HuH-7.5 (cell line): Measurements from ENCODE around the gene SBF1.

ENCODE experiments used
- DNase-seq: peaks from one replicate; pipeline ENCODE4 v3.0.0; 2011; ENCODE audit warnings: low spot score

The SBF1 gene

DNA sequence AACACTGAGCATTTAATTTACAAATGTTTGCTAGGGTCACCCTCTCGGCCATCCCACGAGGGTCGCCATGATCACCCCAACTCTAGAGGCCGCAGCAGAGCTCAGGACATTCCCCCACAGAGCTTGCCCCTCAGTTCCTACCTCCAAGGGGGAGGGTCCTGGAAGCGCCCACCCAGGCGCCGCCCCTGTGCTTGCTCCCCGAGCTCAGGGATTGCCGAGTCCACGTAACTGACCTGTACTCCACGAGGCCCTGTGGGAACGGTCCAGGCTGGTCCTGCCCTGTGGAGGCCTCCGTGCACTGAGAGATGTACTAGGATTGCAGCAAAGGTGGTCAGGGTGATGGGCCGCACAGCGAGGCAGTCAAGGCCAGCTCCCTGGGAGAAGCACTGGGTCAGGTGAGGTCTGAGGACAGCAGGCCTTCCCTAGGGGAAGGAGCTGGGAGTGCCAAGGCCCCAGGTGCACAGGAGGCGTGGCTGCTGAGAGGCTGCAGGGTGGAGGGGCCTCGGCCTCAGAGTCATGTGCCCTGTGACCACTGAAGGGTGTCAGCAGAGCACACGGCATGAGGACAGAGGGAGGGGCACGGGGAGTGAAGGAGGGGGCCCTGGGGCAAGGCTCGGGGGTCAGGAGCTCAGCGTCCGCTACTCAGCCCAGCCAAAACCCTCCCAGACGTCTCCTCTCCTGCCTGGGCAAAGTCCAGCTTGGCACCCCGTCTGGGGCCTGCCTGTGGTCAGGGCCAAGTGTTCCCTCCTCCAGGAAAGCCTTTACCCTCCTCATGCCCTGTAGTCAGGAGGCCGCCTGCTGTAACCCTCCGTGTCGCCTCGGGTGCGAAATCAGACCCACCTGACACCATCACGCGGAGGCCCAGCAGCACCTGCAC lies 9.4 kb upstream of the SBF1 start:
- DNase-seq = no peak

DNA sequence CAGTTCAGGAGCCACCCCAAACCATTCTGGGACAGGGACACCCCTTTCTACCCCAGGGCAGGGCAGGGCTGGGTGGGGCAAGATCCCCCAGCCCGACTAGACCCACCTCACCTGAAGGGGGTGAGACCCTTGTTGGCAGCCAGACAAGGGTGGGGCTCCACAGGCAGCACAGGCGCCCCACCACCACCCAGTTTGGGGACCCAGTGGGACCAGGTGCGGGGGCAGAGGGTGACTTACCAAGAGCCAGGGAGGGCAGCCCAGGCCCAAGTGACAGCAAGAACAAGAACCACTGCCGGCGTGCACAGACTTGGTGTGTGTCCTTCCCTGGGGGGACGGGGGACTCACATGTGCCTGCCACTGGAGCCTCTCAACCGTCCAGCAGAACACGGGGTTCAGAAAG lies 8.7 kb upstream of the SBF1 start:
- DNase-seq = no peak

DNA sequence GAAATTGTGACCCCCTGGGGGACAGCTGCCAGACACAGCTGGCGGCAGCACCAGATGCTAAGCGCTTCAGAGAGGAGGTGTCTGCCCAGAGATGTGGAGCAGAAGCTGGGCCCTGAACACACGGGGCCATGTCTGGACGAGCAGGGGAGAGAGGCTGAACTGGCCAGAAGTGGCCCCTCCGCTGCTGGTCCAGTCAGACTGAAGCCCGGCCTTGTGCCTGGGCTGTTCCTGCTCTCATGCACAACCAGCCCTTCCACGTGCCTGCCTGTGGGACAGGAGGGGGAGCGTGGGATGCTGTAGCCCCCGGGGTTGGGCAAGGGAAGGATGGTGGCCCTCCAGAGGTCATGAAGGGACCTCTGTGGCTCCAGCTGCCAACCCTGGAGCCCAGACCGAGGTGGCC lies 8.3 kb upstream of the SBF1 start:
- DNase-seq = no peak

DNA sequence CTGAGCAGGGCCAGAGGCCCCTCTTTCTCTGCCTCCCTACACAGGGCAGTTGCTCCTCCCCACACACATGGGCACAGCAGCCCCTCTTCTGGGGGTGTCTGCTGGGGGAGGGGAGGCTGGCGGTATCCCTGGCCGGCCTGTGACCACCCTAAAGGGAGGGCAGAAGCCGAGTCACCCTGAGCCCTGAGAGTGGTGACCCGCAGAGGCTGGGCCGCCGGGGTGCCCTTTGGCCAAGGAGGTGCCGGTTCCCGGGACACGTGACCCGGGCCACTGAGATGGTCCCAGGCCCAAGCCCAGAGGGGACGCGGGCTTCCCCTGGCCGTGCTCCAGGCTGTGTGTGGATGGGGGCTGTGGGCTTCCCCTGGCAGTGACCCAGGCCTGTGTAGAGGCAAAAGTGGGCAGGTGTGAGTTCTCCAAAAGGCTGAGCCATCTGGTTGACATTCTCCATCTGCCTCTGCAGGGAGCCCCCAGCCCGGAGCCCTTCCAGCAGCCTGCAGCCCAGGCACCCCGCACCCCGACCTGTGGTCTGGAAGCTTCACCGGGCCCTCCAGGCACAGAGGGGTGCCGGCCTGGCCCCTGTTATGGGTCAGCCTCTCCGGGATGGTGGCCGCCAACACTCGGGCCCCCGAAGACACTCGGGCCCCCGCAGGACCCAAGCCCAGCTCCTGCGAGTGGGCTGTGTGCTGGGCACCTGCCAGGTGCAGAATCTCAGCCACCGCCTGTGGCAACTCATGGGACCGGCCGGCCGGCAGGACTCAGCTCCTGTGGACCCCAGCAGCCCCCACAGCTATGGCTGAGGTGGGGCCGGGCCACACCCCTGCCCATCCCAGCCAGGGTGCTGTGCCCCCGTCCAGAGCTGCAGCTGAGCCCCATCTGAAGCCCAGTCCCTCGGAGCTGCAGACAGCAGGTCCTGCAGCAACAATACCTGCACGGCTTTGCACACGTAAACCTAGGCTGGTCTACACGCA lies 7.6 kb upstream of the SBF1 start:
- peak; percentile 64 for DNase-seq

DNA sequence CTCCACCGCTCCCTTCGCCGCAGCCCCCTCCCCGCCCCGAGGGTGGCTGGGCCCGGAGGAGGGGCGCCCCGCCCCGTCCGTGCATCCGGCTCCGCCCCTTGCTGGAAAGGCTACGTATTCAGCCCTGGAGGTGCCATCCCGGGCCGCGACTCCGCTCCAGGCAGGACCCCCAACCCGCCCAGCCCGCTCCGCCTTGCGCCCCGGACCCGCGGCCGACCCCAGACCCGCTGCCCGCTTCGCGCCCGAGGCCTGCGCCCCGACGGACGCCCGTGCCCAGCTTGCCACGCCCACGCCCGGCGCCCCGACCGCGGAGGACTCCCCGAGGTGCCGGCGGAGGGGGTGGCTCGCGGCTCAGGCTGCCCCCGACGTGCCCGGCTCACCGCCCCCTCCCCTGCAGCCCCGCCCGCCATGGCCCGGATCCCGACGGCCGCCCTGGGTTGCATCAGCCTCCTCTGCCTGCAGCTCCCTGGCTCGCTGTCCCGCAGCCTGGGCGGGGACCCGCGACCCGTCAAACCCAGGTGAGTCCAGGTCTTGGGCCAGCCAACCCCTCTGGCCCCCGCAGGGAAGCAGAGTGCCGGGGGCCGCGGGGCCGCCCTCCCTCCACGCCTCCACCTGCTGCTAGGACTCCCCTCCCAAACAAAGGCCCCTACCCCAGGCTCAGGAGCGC lies 6.7 kb upstream of the SBF1 start, which contains the start of gene ADM2:
Gene ADM2, plus strand, starts transcription at position 104 of the 667 bp plus-strand sequence. Its CDS starts 305 bp downstream, at position 409.
- peak; percentile 94 for DNase-seq

DNA sequence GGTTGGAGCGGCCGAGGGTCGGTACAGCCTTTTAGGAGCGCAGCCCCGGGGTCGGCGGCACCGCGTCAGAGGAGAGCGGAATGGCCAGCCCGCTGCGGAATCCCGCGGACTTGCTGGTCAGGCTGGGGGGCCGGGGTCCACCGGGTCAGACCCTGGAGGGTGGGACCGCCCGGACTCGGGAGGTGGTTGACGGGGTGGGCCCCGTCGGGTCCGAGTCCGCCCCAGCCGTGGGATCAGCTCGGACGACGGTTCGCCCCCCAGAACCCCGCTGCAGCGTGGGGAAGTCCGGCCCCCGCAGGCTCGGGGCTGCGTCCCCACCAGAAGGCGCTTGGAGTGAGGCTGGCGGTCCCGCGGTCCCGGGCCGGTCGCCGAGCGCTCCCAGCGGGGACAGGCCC lies 6.2 kb upstream of the SBF1 start:
- DNase-seq = no peak

DNA sequence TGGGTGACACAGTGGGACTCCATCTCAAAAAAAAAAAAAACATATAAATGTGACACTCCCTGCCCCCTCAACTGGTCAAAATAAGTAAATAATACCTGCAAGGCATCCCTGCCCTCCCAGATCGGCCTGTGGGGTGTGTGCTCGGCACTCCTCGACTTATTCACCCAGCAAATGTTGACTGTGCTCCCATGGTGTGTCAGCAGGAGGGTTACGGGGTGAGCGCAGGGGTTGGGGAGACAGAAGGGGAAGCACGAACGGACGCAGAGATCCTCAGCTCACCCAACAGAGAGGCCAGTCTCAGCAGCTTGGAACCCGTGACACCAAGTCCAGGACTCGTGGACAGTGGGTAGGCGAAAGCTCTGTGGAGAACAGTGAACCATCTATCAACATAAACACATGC lies 4.9 kb upstream of the SBF1 start:
- DNase-seq = no peak

DNA sequence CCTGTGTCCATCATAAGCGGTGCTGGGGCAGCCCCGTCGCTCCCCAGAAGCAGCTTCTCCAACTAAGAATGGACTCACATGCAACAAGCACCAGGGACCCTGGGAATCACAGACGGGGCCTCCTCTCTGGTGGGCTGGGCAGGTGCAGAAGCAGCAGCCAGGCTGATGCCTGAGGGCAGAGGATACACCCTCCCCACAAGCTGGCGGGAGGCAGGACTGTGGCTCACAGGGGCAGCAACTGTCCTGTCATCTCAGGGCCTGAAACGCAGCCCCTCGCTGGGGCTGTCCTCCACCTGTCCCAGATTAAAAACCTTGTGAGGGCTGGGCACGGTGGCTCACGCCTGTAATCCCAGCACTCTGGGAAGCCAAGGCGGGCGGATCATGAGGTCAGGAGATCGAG lies 3.1 kb upstream of the SBF1 start:
- DNase-seq = no peak

DNA sequence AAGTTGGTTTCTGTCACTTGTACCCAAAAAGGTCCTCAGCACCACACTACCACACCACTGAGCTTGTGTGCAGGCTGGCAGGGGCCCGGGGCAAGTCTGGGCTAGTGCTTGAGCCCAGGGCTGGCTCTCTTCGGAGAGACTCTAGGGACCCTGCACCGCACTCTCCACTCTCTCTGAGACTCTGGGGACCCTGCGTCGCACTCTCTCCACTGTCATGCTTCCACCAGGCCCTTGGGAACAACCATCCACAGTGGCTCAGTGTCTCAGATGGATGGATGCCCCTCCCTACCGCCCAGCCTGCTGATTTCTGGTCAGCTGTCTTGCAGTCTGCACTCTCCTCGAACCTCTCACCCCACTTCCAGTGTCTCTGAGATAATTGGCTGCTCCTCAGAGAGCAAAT lies 2.0 kb upstream of the SBF1 start:
- DNase-seq = no peak

DNA sequence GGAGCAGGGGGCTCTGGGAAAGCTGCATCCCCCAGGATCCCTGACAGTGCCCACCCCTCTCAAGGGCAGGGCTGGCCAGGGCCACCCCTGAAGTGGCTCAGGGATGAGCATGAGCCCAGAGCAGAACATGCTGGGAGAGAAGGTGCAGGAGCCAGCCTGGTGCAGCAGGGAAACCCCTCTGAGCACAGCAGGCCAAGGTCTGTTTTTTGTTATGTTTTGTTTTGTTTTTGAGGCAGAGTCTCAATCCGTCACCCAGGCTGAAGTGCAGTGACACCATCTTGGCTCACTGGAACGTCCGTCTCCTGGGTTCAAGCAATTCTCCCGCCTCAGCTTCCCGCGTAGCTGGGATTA lies 792 bp upstream of the SBF1 start:
- no peak for DNase-seq

DNA sequence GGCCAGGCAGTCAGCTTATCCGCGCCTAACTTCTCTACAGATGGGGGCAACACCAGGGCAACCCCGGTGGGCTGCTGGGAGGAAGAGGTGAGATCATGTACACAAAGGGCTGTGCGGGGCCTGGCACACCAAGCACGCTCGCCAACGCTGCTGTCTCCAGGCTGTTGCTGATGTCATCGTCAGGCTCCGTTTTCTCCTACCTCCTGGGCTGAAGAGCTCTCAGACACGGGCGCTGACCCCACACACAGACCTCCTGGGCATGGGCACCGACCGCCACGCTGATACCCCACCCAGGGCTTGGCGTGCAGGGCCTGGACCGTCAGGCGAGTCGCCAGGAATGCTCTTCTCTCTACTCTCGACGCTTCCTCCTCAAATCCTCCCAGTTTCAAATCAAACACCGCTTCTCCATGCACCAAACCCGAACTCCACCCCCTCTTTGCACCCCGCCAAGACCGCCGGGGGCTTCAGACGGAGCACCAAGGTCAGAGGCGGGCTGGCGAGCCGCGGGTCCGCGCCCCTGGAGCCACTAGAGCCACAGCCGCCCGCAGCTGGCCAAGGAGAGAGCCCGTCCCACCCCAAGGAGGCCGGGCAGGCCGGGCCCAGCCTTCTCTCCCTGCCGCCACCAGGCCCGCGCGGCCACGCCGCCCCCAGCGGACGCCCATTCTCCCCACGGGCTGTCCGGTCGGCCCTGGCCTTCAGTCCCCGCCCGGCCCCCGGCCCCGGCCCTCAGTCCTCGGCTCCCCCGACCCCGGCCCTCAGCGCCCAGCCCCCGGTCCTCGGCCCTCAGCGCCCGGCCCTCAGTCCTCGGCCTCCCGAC lies 772 bp downstream of the SBF1 start:
- DNase-seq = peak; percentile 81

DNA sequence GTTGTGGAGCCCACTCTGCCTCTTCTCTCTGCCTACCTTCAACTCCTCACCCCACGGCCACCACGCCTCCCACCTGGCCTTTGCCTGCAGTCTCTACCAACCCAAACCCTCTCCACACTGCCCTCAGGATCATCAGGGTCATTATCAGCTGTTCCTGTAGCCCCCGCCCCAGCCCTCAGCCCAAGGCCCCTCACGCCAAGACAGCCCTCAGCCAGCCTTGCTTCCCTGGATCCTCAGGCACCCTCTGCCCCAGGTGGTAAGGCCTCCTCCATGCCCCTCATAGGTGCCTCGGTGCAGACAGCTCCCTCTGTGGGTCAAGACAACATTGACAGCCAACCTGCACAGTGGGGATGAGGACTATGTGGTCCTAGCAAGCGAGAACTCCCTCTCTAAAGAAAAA lies 1.7 kb downstream of the SBF1 start:
- peak; percentile 89 for DNase-seq

DNA sequence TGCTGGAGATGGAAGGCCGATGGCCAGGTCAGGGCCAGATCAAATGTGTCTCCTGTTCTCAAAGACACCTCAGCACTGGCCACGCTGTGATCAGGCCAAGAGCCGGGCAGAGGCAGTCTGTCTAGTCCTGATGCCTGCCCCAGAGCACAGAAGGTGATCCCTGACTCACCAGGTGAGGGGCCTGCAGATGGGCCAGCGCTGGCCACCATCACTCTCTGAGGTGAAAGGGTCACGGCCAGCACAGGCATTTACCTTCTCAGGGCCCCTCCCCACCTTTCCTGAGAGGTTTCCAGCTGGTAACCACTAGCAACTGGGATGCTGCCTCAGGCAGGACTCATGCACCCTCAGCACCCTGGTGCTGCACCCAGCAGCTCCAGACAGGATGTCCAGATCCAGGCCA lies 2.9 kb downstream of the SBF1 start:
- no peak for DNase-seq

DNA sequence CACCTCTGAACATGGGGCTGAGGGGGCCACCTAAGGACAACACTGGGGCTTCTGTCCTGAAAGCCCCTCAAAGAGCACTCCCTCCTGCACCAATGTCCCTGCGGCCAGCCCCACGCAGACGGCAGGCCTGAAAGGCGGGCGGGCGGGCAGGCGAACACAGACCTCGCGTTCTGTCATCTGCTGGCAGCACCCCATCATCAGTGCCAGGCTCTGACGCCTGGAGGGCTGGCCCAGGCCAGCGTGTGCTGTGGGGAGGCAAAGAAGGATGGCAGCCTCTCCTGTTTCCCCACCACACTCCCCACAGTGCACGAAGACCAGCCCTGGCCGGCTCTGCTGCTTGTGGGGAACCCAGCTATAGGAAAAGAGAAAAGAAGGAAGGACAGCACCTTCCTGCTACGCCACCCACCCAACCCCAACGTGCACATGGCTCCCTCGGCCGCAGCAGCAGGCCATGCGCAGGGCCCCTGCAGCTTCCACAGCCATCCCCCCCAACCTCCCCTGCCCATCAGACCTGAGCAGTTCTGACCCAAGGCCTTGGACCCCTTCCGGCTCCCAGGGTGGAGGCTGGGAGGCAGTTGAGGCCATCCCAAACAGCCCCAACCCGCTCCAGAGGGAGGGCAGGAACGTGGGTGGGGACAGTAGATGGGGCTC lies 3.5 kb downstream of the SBF1 start:
- DNase-seq = no peak

DNA sequence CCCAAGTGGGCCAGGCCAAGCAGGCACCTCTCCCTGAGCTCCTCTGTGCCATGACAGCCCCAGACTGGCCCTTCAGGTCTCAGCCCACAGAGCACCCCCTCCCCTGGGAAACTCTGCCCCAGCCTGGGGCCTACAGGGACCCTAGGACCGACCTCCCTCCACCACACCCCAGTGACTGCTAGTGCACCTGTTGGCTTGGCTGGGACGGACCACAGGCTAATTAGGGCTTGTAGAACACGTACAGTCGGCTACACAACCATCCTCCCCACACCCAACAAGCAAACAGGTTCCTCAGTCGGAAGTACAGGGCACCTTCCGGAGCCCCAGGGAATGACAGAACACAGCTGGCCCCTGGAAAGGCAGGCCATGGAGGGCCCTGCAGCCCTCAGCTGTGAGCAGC lies 4.3 kb downstream of the SBF1 start:
- no peak for DNase-seq

DNA sequence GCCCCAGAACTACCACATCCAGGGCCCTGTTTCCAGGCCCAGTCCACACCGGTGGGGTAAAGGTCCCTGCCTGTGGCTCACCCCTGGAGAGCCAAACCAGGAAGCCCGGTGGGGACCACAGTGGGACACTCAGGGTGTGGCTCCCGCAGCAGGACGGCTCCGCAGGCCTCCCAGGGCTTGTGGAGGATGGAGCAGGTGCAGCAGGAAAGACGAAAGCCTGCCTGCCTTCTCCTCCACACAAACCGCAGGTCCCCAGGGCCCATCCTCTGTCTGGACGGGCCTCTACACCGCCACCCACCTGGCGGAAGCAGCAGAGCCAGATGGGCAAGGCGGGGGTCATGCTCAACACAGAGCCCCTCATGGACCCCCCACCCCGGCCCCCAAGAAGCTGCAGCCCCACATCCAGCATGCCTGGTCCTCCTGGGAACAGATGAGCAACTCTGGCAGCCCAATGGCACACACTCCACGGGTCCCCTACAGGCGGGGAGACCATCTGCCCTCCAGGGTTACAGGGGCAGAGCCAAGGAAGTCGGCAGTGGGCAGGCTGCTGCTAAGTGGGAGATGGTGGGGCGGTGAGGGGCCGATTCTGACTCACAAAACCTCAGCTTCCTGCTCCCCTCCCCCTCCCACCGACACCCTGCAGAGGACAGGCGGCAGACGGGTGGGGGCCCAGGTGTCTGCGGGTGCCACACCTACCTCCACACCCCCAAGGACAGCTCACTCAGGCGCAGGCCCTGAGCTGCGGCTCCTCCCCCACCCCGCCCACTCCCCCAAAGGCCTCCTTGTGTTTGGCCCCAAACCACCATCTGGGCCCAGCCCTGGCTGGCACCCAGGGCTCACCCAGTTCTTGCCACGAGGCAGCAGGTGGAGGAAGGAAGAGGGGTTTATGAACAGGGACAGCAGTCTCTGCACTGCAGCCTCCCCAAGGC lies 5.2 kb downstream of the SBF1 start:
- DNase-seq = no peak

DNA sequence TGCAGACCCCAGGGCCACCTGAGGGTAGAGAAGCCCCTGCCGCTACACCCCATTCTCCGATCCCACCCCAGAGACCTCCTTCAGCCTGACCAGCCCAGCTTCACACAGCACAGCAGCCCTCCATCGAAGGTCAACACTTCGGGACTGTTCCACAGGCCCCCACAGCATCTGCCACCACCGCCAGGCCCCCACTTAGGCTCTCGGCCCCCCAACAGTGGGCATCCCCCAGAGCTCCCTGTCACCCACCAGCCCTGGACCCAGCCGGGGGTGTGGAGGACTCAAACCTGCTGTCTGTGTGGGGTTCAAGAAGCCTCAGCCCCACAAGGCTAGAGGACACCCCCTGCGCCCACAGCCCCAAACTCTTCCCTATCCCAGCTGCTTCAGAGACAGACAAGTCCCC lies 6.2 kb downstream of the SBF1 start:
- no peak for DNase-seq

DNA sequence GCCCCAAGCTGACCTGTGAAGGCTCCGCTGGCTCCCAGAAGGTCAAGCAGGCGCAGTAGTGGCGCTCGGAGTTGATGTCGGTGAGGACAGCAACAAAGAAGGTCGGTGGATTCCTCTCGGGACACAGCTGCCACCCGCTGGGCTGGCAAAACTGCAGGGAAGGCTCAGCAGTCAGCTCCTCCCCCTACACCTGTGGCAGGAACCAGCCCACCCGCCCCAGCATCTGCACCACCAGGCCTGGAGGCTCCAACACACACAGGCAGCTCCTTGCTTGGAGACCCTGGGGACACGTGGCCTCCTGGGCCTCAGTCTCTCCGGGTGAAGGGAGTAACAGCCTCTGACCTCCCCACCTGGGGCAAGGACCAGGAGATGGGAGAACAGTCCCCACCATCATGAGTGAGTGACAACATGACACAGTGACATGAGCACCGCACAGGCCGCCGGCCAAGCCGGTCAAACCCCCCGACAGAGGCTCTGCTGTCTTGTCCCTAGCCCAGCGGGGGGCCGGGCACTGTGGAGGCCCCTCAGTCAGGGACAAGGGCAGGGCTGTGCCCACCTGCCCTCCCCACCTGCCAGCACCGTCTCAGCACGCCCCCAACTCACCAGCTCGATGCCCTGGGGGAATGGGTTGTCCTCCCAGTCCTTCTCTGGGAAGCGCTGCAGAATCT lies 6.9 kb downstream of the SBF1 start:
- DNase-seq = no peak

DNA sequence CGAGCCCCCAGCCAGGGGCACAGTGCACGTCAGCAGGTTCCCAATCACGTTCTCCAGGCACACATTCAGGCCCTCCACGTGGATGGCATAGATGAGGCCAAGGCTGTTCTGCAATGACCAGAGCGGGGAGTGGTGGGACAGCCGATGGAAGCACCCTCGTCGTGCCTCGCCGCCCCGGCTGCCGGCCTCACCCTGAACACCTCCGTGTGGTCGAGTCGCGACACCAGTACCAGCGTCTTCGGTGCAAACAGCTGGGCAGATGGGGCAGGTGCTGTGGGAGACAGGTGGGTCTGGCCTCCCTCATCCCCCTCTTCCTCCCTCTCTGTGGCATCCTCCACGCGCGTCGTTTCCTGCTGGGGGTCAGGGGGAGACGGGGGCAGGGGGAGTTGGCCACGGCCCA lies 7.5 kb downstream of the SBF1 start:
- no peak for DNase-seq
